ENCODE results near the gene SPATA1. TPM values are rescaled to one million over a fixed set of nuclear protein-coding genes. Genes with fewer than 3 reads are reported as not detected.

The SPATA1 gene
- total RNA-seq, 2 donors from 2014 or later = 0.67 to 1.5 TPM

DNA sequence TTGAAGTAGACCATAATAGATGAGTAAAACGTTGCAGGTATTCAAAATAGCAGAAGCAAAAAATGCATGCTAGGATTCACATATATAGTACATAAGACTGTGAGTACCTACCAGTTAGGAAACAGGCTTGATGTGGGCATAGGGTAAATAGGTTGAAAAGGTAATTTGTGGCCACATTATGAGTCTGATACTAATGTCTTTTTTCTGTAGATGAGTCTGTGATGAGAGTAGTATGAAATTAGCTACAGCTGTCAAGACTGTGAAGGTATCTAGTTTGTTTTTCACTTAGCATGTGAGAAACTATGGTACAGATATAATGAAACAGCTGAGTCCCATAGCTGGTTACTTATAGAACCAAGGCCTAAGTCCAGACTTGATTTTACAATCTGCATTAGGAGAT lies 12.4 kb upstream of the SPATA1 start:
- H3K4me3 ChIP-seq = no peak overlapping the region
- peaks cover 70% of the 10 kb centered on the region for H3K36me3 ChIP-seq
- TF ChIP-seq, protein P1, sequence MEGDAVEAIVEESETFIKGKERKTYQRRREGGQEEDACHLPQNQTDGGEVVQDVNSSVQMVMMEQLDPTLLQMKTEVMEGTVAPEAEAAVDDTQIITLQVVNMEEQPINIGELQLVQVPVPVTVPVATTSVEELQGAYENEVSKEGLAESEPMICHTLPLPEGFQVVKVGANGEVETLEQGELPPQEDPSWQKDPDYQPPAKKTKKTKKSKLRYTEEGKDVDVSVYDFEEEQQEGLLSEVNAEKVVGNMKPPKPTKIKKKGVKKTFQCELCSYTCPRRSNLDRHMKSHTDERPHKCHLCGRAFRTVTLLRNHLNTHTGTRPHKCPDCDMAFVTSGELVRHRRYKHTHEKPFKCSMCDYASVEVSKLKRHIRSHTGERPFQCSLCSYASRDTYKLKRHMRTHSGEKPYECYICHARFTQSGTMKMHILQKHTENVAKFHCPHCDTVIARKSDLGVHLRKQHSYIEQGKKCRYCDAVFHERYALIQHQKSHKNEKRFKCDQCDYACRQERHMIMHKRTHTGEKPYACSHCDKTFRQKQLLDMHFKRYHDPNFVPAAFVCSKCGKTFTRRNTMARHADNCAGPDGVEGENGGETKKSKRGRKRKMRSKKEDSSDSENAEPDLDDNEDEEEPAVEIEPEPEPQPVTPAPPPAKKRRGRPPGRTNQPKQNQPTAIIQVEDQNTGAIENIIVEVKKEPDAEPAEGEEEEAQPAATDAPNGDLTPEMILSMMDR (IDR thresholded peaks at IDR 0.05) = no peak
- no peaks in the 10 kb centered on the region for H3K27me3 ChIP-seq
- no peaks in the 10 kb centered on the region for H3K9me3 ChIP-seq
- H3K4me1 ChIP-seq = no peaks in the 10 kb centered on the region
- H3K27ac ChIP-seq = no peak overlapping the region
- no peak for DNase-seq (ENCODE audit: low spot score)

DNA sequence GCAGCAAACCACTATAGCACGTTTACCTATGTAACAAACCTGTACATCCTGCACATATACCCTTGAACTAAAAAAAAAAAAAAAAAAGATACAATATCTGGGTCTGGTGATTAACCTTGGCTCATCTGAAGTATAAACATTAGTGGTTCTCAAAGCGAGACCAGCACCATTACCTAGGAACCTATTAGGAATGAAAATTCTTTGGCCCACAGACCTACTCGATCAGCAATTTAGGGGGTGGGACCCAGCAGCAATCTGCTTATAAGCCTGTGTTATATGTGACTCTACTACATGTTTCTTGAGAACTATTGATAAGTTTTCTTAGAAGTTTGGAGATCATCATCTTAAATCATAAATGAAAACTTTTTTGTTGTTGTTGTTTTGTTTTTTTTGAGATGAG lies 9.7 kb upstream of the SPATA1 start:
- peaks cover 70% of the 10 kb centered on the region for H3K36me3 ChIP-seq
- TF ChIP-seq, protein P1 (IDR thresholded peaks at IDR 0.05) = no peak
- no peaks in the 10 kb centered on the region for H3K27me3 ChIP-seq
- no peaks in the 10 kb centered on the region for H3K9me3 ChIP-seq
- H3K27ac ChIP-seq = no peak overlapping the region
- DNase-seq (ENCODE audit: low spot score) = no peak
- H3K4me1 ChIP-seq = peaks cover 0 to 21% of the 10 kb centered on the region in 2 donors
- no peak overlapping the region for H3K4me3 ChIP-seq

DNA sequence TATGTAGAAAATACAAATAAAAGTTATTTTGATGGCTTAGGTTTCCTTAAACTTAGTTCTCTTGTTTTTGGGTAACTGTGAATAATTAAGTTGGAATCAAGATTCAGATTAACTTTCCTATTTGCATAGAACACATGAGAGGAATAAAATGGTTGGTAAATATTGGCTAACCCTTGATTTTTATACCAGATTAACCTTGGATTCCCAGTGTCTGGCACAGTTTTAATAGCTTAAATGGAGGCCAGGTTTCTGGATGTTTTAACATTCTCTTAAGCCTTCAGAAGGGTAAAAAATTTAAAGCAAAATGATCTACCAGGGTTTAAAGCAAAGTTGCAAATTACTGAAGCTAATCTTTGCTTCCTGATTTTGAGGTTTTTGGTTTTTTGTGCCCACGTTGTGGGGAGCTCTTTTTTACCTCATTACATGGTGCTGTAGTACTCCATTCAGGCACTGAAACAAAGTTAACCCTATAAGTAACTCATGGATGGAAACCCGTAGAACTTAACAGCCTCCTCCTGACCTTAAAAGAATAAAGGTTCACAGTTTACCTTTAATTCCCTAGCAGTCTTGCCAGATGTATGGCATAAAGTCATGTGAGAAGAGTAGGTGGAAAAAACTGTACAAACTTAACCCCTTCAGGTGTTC lies 8.4 kb upstream of the SPATA1 start:
- no peaks in the 10 kb centered on the region for H3K27me3 ChIP-seq
- peaks cover 63% of the 10 kb centered on the region for H3K36me3 ChIP-seq
- DNase-seq (ENCODE audit: low spot score) = no peak
- H3K9me3 ChIP-seq = no peaks in the 10 kb centered on the region
- TF ChIP-seq, protein P1 (IDR thresholded peaks at IDR 0.05) = no peak
- H3K4me3 ChIP-seq = no peak overlapping the region
- peaks cover 0 to 32% of the 10 kb centered on the region in 2 donors for H3K4me1 ChIP-seq
- H3K27ac ChIP-seq = no peak overlapping the region

DNA sequence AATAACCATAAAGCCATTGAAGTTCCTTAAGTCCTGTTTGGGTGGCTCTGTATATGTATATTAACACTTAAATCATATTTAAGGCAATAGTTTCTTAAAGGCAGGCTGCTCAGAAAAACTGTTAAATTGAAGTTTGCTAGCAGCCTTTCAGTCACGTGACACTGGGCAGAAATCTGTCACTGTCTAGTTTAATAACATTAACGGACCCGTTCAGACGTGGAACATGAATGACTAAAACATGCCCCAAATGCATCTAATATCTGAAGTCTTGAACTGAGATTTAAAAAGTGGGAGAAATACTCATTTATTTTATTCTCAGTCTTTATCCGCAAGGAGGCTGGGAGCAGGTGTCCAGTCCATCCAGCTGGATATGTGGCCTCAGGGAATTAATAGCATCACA lies 3.3 kb upstream of the SPATA1 start:
- H3K27ac ChIP-seq = no peak overlapping the region
- H3K4me3 ChIP-seq = peak overlapping the region in 1 of 2 donors; percentile 82
- H3K36me3 ChIP-seq = peaks cover 28% of the 10 kb centered on the region
- peaks cover 0 to 61% of the 10 kb centered on the region in 2 donors for H3K4me1 ChIP-seq
- TF ChIP-seq, protein P1 (IDR thresholded peaks at IDR 0.05) = no peak
- no peaks in the 10 kb centered on the region for H3K9me3 ChIP-seq
- DNase-seq (ENCODE audit: low spot score) = no peak
- H3K27me3 ChIP-seq = no peaks in the 10 kb centered on the region

DNA sequence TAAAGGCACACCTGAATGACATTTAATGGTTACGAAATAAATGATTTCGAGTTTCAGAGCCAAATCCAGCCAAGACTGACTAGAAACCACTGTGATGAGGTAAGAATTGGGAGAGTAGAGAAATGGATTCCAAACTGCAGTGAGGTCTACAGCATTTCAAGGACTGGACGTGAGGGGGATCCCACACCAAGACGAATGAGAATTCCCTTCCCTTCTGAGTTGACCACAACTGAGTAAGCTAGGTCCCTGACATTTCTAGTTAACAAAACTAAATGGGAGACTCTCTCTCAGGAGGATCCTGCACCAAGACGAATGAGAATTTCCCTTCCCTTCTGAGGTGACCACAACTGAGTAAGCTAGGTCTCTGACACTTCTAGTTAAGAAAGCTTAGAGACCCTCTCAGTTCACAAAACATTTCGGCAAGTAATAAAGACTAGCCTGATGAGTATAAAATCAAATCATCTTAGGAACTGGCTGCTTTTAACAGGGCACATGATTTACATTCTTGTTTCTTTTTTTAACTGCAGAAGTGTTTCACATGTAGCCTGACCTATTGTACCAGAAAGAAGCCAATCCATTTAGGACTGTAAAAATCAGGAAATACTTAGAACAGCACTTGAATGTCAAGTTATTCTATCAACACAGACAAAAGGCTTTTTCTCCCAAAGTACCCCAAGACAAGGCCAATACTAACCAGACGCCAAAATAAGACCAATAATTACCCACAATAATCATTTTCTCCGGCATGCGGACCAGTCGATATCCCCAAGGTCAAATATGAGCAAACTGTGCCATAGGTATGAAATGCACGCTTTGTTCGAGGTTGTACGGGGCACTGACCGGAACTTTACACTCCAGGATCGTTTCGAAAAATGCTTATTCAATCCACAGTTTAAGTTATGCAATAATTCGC lies 1.4 kb upstream of the SPATA1 start:
- Histone ChIP-seq H3K9me3 (peaks cover 0 to 7% of the 10 kb centered on the region in 2 donors), H3K36me3 (peaks cover 12% of the 10 kb centered on the region), H3K4me1 (peaks cover 0 to 56% of the 10 kb centered on the region in 2 donors), H3K27me3 (no peaks in the 10 kb centered on the region), H3K27ac (peak overlapping the region; percentile 97 to 98), H3K4me3 (peak overlapping the region; percentile 81 to 82)
- TF ChIP-seq, protein P1 (IDR thresholded peaks at IDR 0.05) = no peak
- no peak for DNase-seq (ENCODE audit: low spot score)

All from right atrium auricular region (tissue), 2 donors.